Measurements from ENCODE around the gene MKRN2.

MKRN2 gene

DNA sequence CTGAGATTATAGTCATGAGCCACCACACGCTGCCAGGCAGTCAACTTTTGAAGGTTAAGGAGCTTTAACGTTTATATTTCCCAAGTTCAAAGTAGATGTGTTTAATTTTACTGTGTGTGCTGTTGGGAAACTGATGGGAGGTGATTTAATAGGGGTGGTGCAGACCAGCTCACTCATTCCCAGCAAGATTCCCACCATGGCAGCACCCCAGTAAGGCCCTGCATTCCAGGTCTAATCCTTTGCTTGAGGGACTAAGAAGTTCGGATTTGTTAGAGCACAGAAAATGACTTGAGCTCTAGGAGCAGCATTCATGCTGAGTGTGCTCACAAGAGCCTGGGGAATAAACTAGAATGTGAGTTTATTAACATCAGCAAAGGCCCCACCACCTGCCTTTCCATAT lies 47.4 kb upstream of the MKRN2 start:
- Histone ChIP-seq H3K27me3 (ENCODE audit: insufficient read depth, low read length, poor library complexity) (no peaks in the 10 kb centered on the region), H3K4me3 (ENCODE audit: low read depth in 1 of 2, low read length in 2 of 2) (no peak overlapping the region), H3K4me1 (ENCODE audit: insufficient read depth, low read length) (no peaks in the 10 kb centered on the region), H3K79me2 (ENCODE audit: insufficient read depth, low read length) (no peaks in the 10 kb centered on the region), H3K9ac (ENCODE audit: low read depth, low read length) (no peak overlapping the region), H3K9me3 (ENCODE audit: insufficient read depth, low read length, severe bottlenecking) (no peaks in the 10 kb centered on the region), H2AFZ (ENCODE audit: low read depth, low read length) (no peak overlapping the region), H3K4me2 (ENCODE audit: insufficient read depth, low read length) (no peak overlapping the region), H3K36me3 (ENCODE audit: insufficient read depth, low read length) (peaks cover 77% of the 10 kb centered on the region), H4K20me1 (ENCODE audit: insufficient read depth, low read length) (no peaks in the 10 kb centered on the region), H3K27ac (ENCODE audit: low read length) (no peak overlapping the region)
- ATAC-seq (ENCODE audit: insufficient read depth, low read depth) (no peak), DNase-seq (no peak)
- TF ChIP-seq, protein P1, sequence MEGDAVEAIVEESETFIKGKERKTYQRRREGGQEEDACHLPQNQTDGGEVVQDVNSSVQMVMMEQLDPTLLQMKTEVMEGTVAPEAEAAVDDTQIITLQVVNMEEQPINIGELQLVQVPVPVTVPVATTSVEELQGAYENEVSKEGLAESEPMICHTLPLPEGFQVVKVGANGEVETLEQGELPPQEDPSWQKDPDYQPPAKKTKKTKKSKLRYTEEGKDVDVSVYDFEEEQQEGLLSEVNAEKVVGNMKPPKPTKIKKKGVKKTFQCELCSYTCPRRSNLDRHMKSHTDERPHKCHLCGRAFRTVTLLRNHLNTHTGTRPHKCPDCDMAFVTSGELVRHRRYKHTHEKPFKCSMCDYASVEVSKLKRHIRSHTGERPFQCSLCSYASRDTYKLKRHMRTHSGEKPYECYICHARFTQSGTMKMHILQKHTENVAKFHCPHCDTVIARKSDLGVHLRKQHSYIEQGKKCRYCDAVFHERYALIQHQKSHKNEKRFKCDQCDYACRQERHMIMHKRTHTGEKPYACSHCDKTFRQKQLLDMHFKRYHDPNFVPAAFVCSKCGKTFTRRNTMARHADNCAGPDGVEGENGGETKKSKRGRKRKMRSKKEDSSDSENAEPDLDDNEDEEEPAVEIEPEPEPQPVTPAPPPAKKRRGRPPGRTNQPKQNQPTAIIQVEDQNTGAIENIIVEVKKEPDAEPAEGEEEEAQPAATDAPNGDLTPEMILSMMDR (IDR thresholded peaks at IDR 0.05; ENCODE audit: borderline replicate concordance, extremely low read depth, low read length, poor library complexity, severe bottlenecking), result no peak
- no peak for TF ChIP-seq EZH2 (IDR thresholded peaks at IDR 0.05; ENCODE audit: borderline replicate concordance, low read depth, low read length, severe bottlenecking)

GRCh38 chr3:12512534-12513118 lies 44.3 kb upstream of the MKRN2 start:
- DNase-seq (no peak), ATAC-seq (ENCODE audit: insufficient read depth, low read depth) (no peak)
- H3K4me3 ChIP-seq (ENCODE audit: low read depth in 1 of 2, low read length in 2 of 2), result no peak overlapping the region
- no peak overlapping the region for H3K27ac ChIP-seq (ENCODE audit: low read length)
- TF ChIP-seq, protein P1 (IDR thresholded peaks at IDR 0.05; ENCODE audit: borderline replicate concordance, extremely low read depth, low read length, poor library complexity, severe bottlenecking), result no peak
- no peak overlapping the region for H2AFZ ChIP-seq (ENCODE audit: low read depth, low read length)
- no peaks in the 10 kb centered on the region for H3K27me3 ChIP-seq (ENCODE audit: insufficient read depth, low read length, poor library complexity)
- H3K9ac ChIP-seq (ENCODE audit: low read depth, low read length), result no peak overlapping the region
- H3K79me2 ChIP-seq (ENCODE audit: insufficient read depth, low read length), result no peaks in the 10 kb centered on the region
- no peaks in the 10 kb centered on the region for H3K4me1 ChIP-seq (ENCODE audit: insufficient read depth, low read length)
- no peaks in the 10 kb centered on the region for H4K20me1 ChIP-seq (ENCODE audit: insufficient read depth, low read length)
- H3K9me3 ChIP-seq (ENCODE audit: insufficient read depth, low read length, severe bottlenecking), result no peaks in the 10 kb centered on the region
- no peak overlapping the region for H3K4me2 ChIP-seq (ENCODE audit: insufficient read depth, low read length)
- H3K36me3 ChIP-seq (ENCODE audit: insufficient read depth, low read length), result peaks cover 60% of the 10 kb centered on the region; the same call in 1 of the 2 replicates

GRCh38 chr3:12513694-12514446 lies 43.0 kb upstream of the MKRN2 start:
- no peak overlapping the region for H3K27ac ChIP-seq (ENCODE audit: low read length)
- no peaks in the 10 kb centered on the region for H3K27me3 ChIP-seq (ENCODE audit: insufficient read depth, low read length, poor library complexity)
- no peak for ATAC-seq (ENCODE audit: insufficient read depth, low read depth)
- no peaks in the 10 kb centered on the region for H3K79me2 ChIP-seq (ENCODE audit: insufficient read depth, low read length)
- H2AFZ ChIP-seq (ENCODE audit: low read depth, low read length), result no peak overlapping the region
- no peak overlapping the region for H3K4me3 ChIP-seq (ENCODE audit: low read depth in 1 of 2, low read length in 2 of 2)
- H3K36me3 ChIP-seq (ENCODE audit: insufficient read depth, low read length), result peaks cover 57% of the 10 kb centered on the region; the same call in 1 of the 2 replicates
- no peaks in the 10 kb centered on the region for H3K4me1 ChIP-seq (ENCODE audit: insufficient read depth, low read length)
- no peak overlapping the region for H3K4me2 ChIP-seq (ENCODE audit: insufficient read depth, low read length)
- no peak for DNase-seq
- H4K20me1 ChIP-seq (ENCODE audit: insufficient read depth, low read length), result no peaks in the 10 kb centered on the region
- H3K9me3 ChIP-seq (ENCODE audit: insufficient read depth, low read length, severe bottlenecking), result no peaks in the 10 kb centered on the region
- no peak overlapping the region; the same call in 1 of the 2 replicates for H3K9ac ChIP-seq (ENCODE audit: low read depth, low read length)
- TF ChIP-seq EZH2 (IDR thresholded peaks at IDR 0.05; ENCODE audit: borderline replicate concordance, low read depth, low read length, severe bottlenecking), result no peak
- TF ChIP-seq, protein P1 (IDR thresholded peaks at IDR 0.05; ENCODE audit: borderline replicate concordance, extremely low read depth, low read length, poor library complexity, severe bottlenecking), result no peak
